ENCODE results near the gene ARID1A. TPM values are rescaled to one million over a fixed set of nuclear protein-coding genes. Genes with fewer than 3 reads are reported as not detected.

The ARID1A gene
- total and polyA plus RNA-seq, 9 of the 15 experiments (the other 6 are each of a cell fraction or from before 2014, with no cell fraction given), result 8.3 to 88.3 (median 22.5) TPM

DNA sequence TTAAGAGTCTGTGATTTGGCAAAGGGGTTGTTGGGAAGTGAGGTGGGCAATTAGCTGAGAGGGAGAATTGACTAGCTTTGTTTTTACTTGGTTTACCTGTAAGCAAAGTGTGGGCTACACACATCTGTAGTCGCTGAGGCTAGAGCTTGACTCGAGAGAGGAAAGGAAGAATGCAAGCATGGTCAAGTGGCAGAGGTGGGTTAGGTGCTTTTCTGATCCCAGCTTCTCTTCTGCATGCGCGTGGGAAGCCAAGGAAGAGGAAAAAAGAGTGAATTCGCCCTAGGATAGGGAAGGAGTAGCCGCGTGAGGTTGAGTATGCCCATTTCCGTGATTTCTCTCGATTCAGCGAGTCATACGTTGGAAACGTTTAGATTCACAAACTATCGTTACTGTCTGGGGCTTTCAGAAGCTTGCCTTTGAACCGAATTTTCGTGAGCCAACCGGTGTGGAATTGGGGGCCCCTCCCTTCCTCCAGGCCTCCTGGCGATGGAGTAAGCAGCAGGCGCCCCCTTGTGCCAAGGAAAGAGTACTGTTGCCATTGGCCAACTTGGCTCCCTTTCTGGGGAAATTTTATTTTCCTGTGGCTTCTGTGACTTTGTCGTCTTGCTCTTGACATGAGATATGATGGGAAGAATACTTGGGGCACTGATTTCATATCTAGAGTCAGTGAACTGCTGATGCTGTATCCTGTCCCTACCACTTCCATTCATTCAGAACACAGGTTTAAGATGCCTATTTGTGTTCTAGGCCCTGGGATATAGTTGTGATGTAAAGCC lies 93.2 kb downstream of the ARID1A start (continued):
- peak; percentile 44; the same call in 1 of the 2 replicates for TF ChIP-seq SOX6 (IDR thresholded peaks at IDR 0.05)
- TF ChIP-seq MXI1 (IDR thresholded peaks at IDR 0.05; ENCODE audit: low read depth, low read length), result peak; percentile 15; the same call in 1 of the 2 replicates
- peak; percentile 56; the same call in 1 of the 2 replicates for TF ChIP-seq ZBED1 (IDR thresholded peaks at IDR 0.05)
- TF ChIP-seq ARID1B (IDR thresholded peaks at IDR 0.05), result 0 out of 2 replicates have a peak, but pooled peaks have one; percentile 38
- no peak for TF ChIP-seq ZNF551 (CRISPR knock-in tag; IDR thresholded peaks at IDR 0.05)
- TF ChIP-seq BCOR (IDR thresholded peaks at IDR 0.05), result 0 out of 2 replicates have a peak, but pooled peaks have one; percentile 21
- TF ChIP-seq HDAC1 (IDR thresholded peaks at IDR 0.05), result peak in 1 of 2 experiments; percentile 59; a peak in 1 of 4 replicates
- TF ChIP-seq ZBTB40 (IDR thresholded peaks at IDR 0.05), result peak; percentile 64
- no peak for TF ChIP-seq ZBTB40 (CRISPR knock-in tag; IDR thresholded peaks at IDR 0.05)
- no peak for TF ChIP-seq SNIP1 (IDR thresholded peaks at IDR 0.05; ENCODE audit: low read depth)
- TF ChIP-seq, protein P1, sequence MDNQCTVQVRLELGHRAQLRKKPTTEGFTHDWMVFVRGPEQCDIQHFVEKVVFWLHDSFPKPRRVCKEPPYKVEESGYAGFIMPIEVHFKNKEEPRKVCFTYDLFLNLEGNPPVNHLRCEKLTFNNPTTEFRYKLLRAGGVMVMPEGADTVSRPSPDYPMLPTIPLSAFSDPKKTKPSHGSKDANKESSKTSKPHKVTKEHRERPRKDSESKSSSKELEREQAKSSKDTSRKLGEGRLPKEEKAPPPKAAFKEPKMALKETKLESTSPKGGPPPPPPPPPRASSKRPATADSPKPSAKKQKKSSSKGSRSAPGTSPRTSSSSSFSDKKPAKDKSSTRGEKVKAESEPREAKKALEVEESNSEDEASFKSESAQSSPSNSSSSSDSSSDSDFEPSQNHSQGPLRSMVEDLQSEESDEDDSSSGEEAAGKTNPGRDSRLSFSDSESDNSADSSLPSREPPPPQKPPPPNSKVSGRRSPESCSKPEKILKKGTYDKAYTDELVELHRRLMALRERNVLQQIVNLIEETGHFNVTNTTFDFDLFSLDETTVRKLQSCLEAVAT (IDR thresholded peaks at IDR 0.05), result peak in 1 of 2 experiments; percentile 78; a peak in 2 of 4 replicates
- no peak for TF ChIP-seq ZKSCAN1 (IDR thresholded peaks at IDR 0.05; ENCODE audit: low read depth, low read length)
- TF ChIP-seq LCOR (CRISPR knock-in tag; IDR thresholded peaks at IDR 0.05), result peak; percentile 91
- TF ChIP-seq TAF15 (IDR thresholded peaks at IDR 0.05; ENCODE audit: low read depth, low read length), result no peak
- peak; percentile 95 to 99 (median 99) for TF ChIP-seq CTCF (IDR thresholded peaks at IDR 0.05 in 2 of 3, conservative IDR thresholded peaks at IDR 0.05 in 1 of 3; ENCODE audit: insufficient read depth in 2 of 3, low read depth in 1 of 3, low read length in 3 of 3)

Measured in K562 (cell line).